ENCODE data around the gene PPP2R3B. TPM values are rescaled to one million over a fixed set of nuclear protein-coding genes. Genes with fewer than 3 reads are reported as not detected.

The PPP2R3B gene
- total RNA-seq, 1 donor from 2014 or later: 30.5 TPM

DNA sequence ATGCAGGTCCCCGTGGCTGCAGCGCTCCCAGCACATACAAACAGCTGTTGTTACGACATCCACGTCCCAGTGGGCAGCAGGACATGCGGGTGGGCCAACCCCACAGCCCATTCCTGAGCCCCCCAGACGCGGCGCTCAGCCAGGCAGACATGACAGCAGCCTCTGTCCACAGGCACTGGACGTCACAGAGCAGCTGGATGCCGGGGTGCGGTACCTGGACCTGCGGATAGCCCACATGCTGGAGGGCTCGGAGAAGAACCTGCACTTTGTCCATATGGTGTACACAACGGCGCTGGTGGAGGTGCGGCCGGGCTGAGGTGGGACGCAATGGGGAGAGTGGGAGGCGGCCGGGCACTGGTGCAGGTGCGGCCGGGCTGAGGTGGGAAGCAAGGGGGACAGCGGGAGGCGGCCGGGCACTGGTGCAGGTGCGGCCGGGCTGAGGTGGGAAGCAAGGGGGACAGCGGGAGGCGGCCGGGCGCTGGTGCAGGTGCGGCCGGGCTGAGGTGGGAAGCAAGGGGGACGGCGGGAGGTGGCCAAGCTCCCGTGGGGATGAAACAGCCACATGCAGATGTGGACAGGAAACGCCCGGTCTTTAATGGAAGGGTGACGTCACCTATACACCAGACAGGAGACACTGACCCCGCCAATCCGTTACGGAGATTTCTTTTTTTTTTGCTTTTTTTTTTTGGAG, 96.1 kb downstream of the PPP2R3B start:
- no peaks in the 10 kb centered on the region for H3K27me3 Mint-ChIP-seq (ENCODE audit: low read depth)
- no peak overlapping the region for H3K4me3 Mint-ChIP-seq (ENCODE audit: unreplicated experiment)
- no peaks in the 10 kb centered on the region for H3K9me3 Mint-ChIP-seq (ENCODE audit: low read depth)
- peaks cover 7% of the 10 kb centered on the region for H3K36me3 Mint-ChIP-seq (ENCODE audit: low read depth)
- H3K27ac Mint-ChIP-seq (ENCODE audit: unreplicated experiment): no peak overlapping the region
- TF ChIP-seq, protein P1, sequence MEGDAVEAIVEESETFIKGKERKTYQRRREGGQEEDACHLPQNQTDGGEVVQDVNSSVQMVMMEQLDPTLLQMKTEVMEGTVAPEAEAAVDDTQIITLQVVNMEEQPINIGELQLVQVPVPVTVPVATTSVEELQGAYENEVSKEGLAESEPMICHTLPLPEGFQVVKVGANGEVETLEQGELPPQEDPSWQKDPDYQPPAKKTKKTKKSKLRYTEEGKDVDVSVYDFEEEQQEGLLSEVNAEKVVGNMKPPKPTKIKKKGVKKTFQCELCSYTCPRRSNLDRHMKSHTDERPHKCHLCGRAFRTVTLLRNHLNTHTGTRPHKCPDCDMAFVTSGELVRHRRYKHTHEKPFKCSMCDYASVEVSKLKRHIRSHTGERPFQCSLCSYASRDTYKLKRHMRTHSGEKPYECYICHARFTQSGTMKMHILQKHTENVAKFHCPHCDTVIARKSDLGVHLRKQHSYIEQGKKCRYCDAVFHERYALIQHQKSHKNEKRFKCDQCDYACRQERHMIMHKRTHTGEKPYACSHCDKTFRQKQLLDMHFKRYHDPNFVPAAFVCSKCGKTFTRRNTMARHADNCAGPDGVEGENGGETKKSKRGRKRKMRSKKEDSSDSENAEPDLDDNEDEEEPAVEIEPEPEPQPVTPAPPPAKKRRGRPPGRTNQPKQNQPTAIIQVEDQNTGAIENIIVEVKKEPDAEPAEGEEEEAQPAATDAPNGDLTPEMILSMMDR (IDR thresholded peaks at IDR 0.05): no peak
- DNase-seq (ENCODE audit: low spot score): peak; percentile 82
- H3K4me1 Mint-ChIP-seq (ENCODE audit: low read depth): no peaks in the 10 kb centered on the region

DNA sequence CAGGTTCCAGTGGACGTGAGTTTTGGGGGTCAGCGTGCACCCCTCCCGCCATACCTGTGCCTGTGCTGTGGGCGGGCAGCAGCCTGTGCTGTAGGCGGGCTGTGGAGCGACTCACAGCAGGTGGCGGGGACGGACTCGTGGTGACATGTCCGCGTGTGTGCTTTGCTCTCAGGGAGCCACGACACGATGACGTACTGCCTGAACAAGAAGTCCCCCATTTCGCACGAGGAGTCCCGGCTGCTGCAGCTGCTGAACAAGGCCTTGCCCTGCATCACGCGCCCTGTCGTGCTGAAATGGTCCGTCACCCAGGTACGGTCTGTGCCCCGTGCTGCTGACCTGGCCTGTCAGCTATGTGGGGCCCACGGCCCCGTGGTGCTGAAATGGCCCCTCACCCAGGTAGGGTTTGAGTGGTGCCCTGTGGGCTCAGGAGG, 98.1 kb downstream of the PPP2R3B start:
- Mint-ChIP-seq H3K4me3 (ENCODE audit: unreplicated experiment) (no peak overlapping the region), H3K9me3 (ENCODE audit: low read depth) (no peaks in the 10 kb centered on the region), H3K27me3 (ENCODE audit: low read depth) (no peaks in the 10 kb centered on the region), H3K4me1 (ENCODE audit: low read depth) (peaks cover 2% of the 10 kb centered on the region), H3K27ac (ENCODE audit: unreplicated experiment) (no peak overlapping the region), H3K36me3 (ENCODE audit: low read depth) (peaks cover 5% of the 10 kb centered on the region)
- peak; percentile 82 for DNase-seq (ENCODE audit: low spot score)
- TF ChIP-seq, protein P1 (IDR thresholded peaks at IDR 0.05): no peak

DNA sequence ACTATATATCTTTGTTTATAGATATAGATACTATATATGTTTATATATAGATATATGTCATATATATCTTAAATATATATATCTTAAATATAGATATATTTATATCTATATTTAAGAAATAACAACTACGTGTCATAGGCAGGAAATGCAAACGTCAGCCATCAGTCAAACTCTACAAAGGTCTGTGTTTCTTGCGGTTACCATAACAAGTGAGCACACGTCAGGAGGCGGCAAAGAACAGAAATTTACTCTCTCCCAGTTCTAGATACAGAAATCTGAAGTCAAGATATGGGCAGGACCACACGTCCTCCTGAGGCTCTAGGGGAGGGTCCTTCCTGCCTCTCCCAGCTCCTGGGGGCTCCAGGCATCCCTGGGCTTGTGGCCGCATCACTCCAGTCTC, 99.0 kb downstream of the PPP2R3B start:
- H3K27me3 Mint-ChIP-seq (ENCODE audit: low read depth): no peaks in the 10 kb centered on the region
- H3K9me3 Mint-ChIP-seq (ENCODE audit: low read depth): no peaks in the 10 kb centered on the region
- H3K36me3 Mint-ChIP-seq (ENCODE audit: low read depth): peaks cover 3% of the 10 kb centered on the region
- peaks cover 2% of the 10 kb centered on the region for H3K4me1 Mint-ChIP-seq (ENCODE audit: low read depth)
- TF ChIP-seq, protein P1 (IDR thresholded peaks at IDR 0.05): no peak
- no peak overlapping the region for H3K27ac Mint-ChIP-seq (ENCODE audit: unreplicated experiment)
- DNase-seq (ENCODE audit: low spot score): peak; percentile 24
- no peak overlapping the region for H3K4me3 Mint-ChIP-seq (ENCODE audit: unreplicated experiment)

DNA sequence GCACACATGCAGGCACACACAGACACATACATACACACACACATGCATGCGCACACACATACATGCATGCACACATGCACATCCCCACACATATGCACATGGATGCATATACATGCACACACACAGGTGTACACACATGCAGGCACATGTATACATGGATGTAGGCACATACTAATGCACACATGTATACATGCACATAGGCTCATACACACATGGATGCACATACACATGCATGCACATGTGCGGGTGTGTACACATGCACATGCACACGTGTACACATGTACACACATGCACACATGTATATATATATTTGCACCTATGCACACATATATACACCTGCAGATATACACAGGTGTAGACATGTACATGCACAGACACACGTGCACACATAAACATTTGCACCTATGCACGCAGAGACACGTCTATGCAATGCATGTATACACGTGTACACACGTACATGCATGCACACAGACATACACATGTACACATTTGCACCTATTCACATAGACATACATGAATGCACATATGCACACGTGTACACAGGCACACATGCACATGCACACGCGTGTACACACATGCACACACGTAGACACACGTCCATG, 101.5 kb downstream of the PPP2R3B start:
- Mint-ChIP-seq H3K4me1 (ENCODE audit: low read depth) (peaks cover 8% of the 10 kb centered on the region), H3K9me3 (ENCODE audit: low read depth) (no peaks in the 10 kb centered on the region), H3K36me3 (ENCODE audit: low read depth) (no peaks in the 10 kb centered on the region), H3K27ac (ENCODE audit: unreplicated experiment) (no peak overlapping the region), H3K4me3 (ENCODE audit: unreplicated experiment) (no peak overlapping the region), H3K27me3 (ENCODE audit: low read depth) (no peaks in the 10 kb centered on the region)
- no peak for DNase-seq (ENCODE audit: low spot score)
- TF ChIP-seq, protein P1 (IDR thresholded peaks at IDR 0.05): no peak

Other genes with a start within 250 kb of the PPP2R3B start
- gene PLCXD1, start 105.5 kb downstream of the PPP2R3B start, total RNA-seq: 6.8 to 8.0 TPM (median 7.7 TPM) in 3 replicates
- 37.6 to 42.2 TPM (median 42.0 TPM) in 3 replicates for gene GTPBP6, start 68.1 kb downstream of the PPP2R3B start, total RNA-seq
- 0.15 TPM in 1 of 3 replicates, not detected in the others for gene SHOX, start 243.9 kb upstream of the PPP2R3B start, total RNA-seq